K562 (cell line): ENCODE results near the gene ACP4. TPM values are rescaled to one million over a fixed set of nuclear protein-coding genes. Genes with fewer than 3 reads are reported as not detected.

Source experiments
- ARNT ChIP-seq, 2 experiments: fragments of 450-650 bp; IDR thresholded peaks; 2 replicates each; pipeline ENCODE4 v1.6.1; 2016; ENCODE audit warnings: mild to moderate bottlenecking in 1 of 2
- ASH1L ChIP-seq: fragments of 450-650 bp; IDR thresholded peaks from 2 replicates; pipeline ENCODE4 v1.6.1; 2018; ENCODE audit warnings: borderline replicate concordance, mild to moderate bottlenecking, low read depth; ENCODE audit not compliant: partially characterized antibody
- CBFA2T2 ChIP-seq: fragments of 450-650 bp; conservative IDR thresholded peaks from 2 replicates; pipeline ENCODE4 v1.6.1; 2017; ENCODE audit warnings: mild to moderate bottlenecking
- CBX3 ChIP-seq, 2 experiments: IDR thresholded peaks; 1 replicate in 1 of 2; 2 replicates in 1 of 2; pipeline ENCODE4 v1.6.1; 2012; ENCODE audit warnings: inconsistent platforms in 2 of 2, low read length in 2 of 2, borderline replicate concordance in 1 of 2, control low read depth in 1 of 2
- CEBPG ChIP-seq, 3 experiments: fragments of 200-800 bp in 1 of 3; sonication (Bioruptor generic) in 1 of 3; sonication (generic) in 1 of 3; formaldehyde crosslinking in 1 of 3; IDR thresholded peaks in 2 of 3; conservative IDR thresholded peaks in 1 of 3; 2 replicates each; pipeline versions ENCODE4 v1.6.1 to v1.8.0; 2016 to 2022; ENCODE audit warnings: missing compliant biosample characterization in 2 of 3, missing genetic modification characterization in 2 of 3, mild to moderate bottlenecking in 1 of 3, missing genetic modification reagents in 1 of 3
- CHD2 ChIP-seq: IDR thresholded peaks from 2 replicates; pipeline ENCODE4 v1.6.1; 2011; ENCODE audit warnings: low read depth, low read length
- CSDE1 ChIP-seq, 2 experiments: fragments of 450-650 bp; IDR thresholded peaks; 2 replicates each; pipeline ENCODE4 v1.6.1; 2016; ENCODE audit warnings: mild to moderate bottlenecking in 1 of 2
- HCFC1 ChIP-seq: IDR thresholded peaks from 2 replicates; pipeline ENCODE4 v1.6.1; 2012; ENCODE audit warnings: low read depth, low read length, improper control_type of control experiment
- NEUROD1 ChIP-seq: fragments of 150-350 bp; IDR thresholded peaks from 2 replicates; pipeline ENCODE4 v1.6.1; 2014; ENCODE audit warnings: borderline replicate concordance, low read length, low read depth; ENCODE audit not compliant: partially characterized antibody
- PHF21A ChIP-seq: fragments of 450-650 bp; IDR thresholded peaks from 2 replicates; pipeline ENCODE4 v1.6.1; 2017; ENCODE audit warnings: low read depth, borderline replicate concordance
- POLR2G ChIP-seq: fragments of 200-400 bp; formaldehyde crosslinking; IDR thresholded peaks from 2 replicates; pipeline ENCODE4 v1.6.1; 2017; ENCODE audit warnings: low read depth, mild to moderate bottlenecking, antibody characterized with exemption, low read length, moderate library complexity
- RBBP5 ChIP-seq: fragments of 200-600 bp; sonication (generic); IDR thresholded peaks from 2 replicates; pipeline ENCODE4 v1.6.1; 2012; ENCODE audit warnings: borderline replicate concordance, mild to moderate bottlenecking, low read length, control low read depth, inconsistent platforms; ENCODE audit not compliant: insufficient read depth, poor library complexity, severe bottlenecking
- RBFOX2 ChIP-seq: fragments of 200-400 bp; formaldehyde crosslinking; IDR thresholded peaks from 2 replicates; pipeline ENCODE4 v1.6.1; 2017; ENCODE audit warnings: low read depth, mild to moderate bottlenecking, low read length, moderate library complexity
- TCF7 ChIP-seq: sonication (generic); IDR thresholded peaks from 2 replicates; pipeline ENCODE4 v1.6.1; 2016; ENCODE audit warnings: antibody characterized with exemption, borderline replicate concordance
- ZBTB17 ChIP-seq: fragments of 450-650 bp; formaldehyde crosslinking; IDR thresholded peaks from 2 replicates; pipeline ENCODE4 v1.4.0; 2020; ENCODE audit warnings: mild to moderate bottlenecking
- ZFX ChIP-seq: sonication (generic); formaldehyde crosslinking; IDR thresholded peaks from 2 replicates; pipeline ENCODE4 v1.8.0; 2022; ENCODE audit warnings: mild to moderate bottlenecking, missing genetic modification reagents, moderate library complexity
- ZNF239 ChIP-seq: fragments of 250-450 bp; sonication (Bioruptor Pico); IDR thresholded peaks from 2 replicates; pipeline ENCODE4 v1.4.0; 2020; ENCODE audit warnings: mild to moderate bottlenecking
- ZNF431 ChIP-seq: sonication (generic); formaldehyde crosslinking; IDR thresholded peaks from 2 replicates; pipeline ENCODE4 v1.8.0; 2022; ENCODE audit warnings: mild to moderate bottlenecking, missing genetic modification reagents
- polyA plus RNA-seq, 8 experiments: library from polyadenylated mRNA; depleted of rRNA in 4 of 8; stranded (reverse) in 5 of 8; unstranded in 3 of 8; fragments of >200 nt; fragmentation: Nextera tagmentation in 2 of 8; fragmentation: Illumina TruSeq in 1 of 8; extraction: Ambion mirVana in 2 of 8; extraction: Trizol in 1 of 8; gene quantifications; 2 replicates each; pipeline versions ENCODE4 v1.2.1 to v1.2.3, GENCODE V29; 2011 to 2014; ENCODE audit warnings: inconsistent platforms in 1 of 8, missing spikeins in 1 of 8
- total RNA-seq, 7 experiments: library from RNA; depleted of rRNA in 6 of 7; stranded (reverse); fragments of >200 nt in 6 of 7; fragmentation: Illumina TruSeq in 2 of 7; extraction: Trizol in 2 of 7; gene quantifications; 2 replicates each; pipeline versions ENCODE4 v1.2.1 to v1.2.3, GENCODE V29; 2011 to 2021; ENCODE audit warnings: low replicate concordance in 1 of 7
- TF ChIP-seq, protein P1 (sequence below): fragments of 250-450 bp; sonication (Bioruptor Pico); IDR thresholded peaks from 2 replicates; pipeline ENCODE4 v1.4.0; 2020
- TF ChIP-seq, protein P2 (sequence below): sonication (generic); formaldehyde crosslinking; IDR thresholded peaks from 2 replicates; pipeline ENCODE4 v1.8.0; 2022; ENCODE audit warnings: mild to moderate bottlenecking, missing genetic modification reagents
- TF ChIP-seq, protein P3 (sequence below), 2 experiments: fragments of 450-650 bp; IDR thresholded peaks; 2 replicates each; pipeline ENCODE4 v1.6.1; 2016

ACP4 gene
- total and polyA plus RNA-seq, 9 of the 15 experiments (the other 6 are each of a cell fraction or from before 2014, with no cell fraction given), result not detected

DNA sequence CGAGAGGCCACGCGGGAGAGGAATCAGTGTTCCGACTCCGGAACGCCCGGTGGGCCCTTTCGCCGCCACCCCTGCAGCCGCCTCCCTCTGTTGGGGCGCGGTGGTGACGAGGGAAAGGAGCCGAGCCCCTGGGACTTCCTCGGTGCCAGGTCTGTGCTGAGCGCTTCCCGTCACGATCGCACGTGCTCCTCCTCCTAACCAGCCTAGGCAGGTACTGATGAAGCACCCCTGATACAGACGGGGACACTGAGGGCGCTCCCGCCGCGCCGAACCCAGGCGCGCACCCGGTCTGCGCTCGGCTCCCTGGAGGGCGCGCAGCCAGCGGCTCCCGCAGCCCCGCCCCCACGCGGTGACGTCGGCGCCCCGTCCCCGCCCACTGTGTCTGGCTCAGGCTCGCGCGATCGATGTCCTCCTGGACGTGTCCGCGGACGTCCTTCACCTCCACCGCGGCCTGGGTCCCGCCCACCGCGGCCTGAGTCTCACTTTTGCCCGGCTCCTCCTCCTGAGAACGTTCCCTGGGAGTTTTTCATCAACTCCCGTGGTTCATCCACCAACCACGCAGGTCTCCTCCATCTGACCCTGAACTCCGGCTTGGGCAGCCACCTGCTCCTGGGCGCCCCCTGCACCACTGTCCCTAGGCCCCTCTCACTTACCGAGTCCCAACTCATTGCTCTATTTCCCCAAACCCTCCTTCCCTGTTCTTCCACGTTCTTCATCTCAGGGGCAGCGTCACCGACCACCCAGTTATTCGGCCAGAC, 45.7 kb downstream of the ACP4 start (continued):
- TF ChIP-seq CEBPG (CRISPR knock-in tag; IDR thresholded peaks at IDR 0.05), result no peak
- no peak for TF ChIP-seq CEBPG (tag; conservative IDR thresholded peaks at IDR 0.05 in 1 of 2, IDR thresholded peaks at IDR 0.05 in 1 of 2)
- no peak for TF ChIP-seq CBFA2T2
- peak; percentile 55 for TF ChIP-seq CHD2
- TF ChIP-seq, protein P1, sequence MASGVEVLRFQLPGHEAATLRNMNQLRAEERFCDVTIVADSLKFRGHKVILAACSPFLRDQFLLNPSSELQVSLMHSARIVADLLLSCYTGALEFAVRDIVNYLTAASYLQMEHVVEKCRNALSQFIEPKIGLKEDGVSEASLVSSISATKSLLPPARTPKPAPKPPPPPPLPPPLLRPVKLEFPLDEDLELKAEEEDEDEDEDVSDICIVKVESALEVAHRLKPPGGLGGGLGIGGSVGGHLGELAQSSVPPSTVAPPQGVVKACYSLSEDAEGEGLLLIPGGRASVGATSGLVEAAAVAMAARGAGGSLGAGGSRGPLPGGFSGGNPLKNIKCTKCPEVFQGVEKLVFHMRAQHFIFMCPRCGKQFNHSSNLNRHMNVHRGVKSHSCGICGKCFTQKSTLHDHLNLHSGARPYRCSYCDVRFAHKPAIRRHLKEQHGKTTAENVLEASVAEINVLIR (CRISPR knock-in tag), result peak; percentile 72
- TF ChIP-seq RBFOX2, result peak; percentile 81
- TF ChIP-seq, protein P2, sequence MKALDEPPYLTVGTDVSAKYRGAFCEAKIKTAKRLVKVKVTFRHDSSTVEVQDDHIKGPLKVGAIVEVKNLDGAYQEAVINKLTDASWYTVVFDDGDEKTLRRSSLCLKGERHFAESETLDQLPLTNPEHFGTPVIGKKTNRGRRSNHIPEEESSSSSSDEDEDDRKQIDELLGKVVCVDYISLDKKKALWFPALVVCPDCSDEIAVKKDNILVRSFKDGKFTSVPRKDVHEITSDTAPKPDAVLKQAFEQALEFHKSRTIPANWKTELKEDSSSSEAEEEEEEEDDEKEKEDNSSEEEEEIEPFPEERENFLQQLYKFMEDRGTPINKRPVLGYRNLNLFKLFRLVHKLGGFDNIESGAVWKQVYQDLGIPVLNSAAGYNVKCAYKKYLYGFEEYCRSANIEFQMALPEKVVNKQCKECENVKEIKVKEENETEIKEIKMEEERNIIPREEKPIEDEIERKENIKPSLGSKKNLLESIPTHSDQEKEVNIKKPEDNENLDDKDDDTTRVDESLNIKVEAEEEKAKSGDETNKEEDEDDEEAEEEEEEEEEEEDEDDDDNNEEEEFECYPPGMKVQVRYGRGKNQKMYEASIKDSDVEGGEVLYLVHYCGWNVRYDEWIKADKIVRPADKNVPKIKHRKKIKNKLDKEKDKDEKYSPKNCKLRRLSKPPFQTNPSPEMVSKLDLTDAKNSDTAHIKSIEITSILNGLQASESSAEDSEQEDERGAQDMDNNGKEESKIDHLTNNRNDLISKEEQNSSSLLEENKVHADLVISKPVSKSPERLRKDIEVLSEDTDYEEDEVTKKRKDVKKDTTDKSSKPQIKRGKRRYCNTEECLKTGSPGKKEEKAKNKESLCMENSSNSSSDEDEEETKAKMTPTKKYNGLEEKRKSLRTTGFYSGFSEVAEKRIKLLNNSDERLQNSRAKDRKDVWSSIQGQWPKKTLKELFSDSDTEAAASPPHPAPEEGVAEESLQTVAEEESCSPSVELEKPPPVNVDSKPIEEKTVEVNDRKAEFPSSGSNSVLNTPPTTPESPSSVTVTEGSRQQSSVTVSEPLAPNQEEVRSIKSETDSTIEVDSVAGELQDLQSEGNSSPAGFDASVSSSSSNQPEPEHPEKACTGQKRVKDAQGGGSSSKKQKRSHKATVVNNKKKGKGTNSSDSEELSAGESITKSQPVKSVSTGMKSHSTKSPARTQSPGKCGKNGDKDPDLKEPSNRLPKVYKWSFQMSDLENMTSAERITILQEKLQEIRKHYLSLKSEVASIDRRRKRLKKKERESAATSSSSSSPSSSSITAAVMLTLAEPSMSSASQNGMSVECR, result peak; percentile 18; the same call in 1 of the 2 replicates
- no peak for TF ChIP-seq NEUROD1
- peak; percentile 91 for TF ChIP-seq POLR2G
- no peak for TF ChIP-seq ARNT (IDR thresholded peaks at IDR 0.05)
- no peak for TF ChIP-seq ZNF431 (CRISPR knock-in tag)
- TF ChIP-seq CBX3 (IDR thresholded peaks at IDR 0.05; ENCODE audit: borderline replicate concordance in 1 of 2, low read length in 2 of 2), result no peak
- TF ChIP-seq PHF21A, result 0 out of 2 replicates have a peak, but pooled peaks have one; percentile 44
- TF ChIP-seq RBBP5, result no peak
- TF ChIP-seq, protein P3, sequence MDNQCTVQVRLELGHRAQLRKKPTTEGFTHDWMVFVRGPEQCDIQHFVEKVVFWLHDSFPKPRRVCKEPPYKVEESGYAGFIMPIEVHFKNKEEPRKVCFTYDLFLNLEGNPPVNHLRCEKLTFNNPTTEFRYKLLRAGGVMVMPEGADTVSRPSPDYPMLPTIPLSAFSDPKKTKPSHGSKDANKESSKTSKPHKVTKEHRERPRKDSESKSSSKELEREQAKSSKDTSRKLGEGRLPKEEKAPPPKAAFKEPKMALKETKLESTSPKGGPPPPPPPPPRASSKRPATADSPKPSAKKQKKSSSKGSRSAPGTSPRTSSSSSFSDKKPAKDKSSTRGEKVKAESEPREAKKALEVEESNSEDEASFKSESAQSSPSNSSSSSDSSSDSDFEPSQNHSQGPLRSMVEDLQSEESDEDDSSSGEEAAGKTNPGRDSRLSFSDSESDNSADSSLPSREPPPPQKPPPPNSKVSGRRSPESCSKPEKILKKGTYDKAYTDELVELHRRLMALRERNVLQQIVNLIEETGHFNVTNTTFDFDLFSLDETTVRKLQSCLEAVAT (IDR thresholded peaks at IDR 0.05), result no peak
- no peak for TF ChIP-seq ZNF239 (CRISPR knock-in tag)
- peak; percentile 86 for TF ChIP-seq ZFX (CRISPR knock-in tag)
- no peak for TF ChIP-seq TCF7
- peak; percentile 79; the same call in 1 of the 2 replicates for TF ChIP-seq ZBTB17 (CRISPR knock-in tag)
- TF ChIP-seq HCFC1, result no peak
- no peak for TF ChIP-seq ASH1L
- no peak for TF ChIP-seq CSDE1 (IDR thresholded peaks at IDR 0.05)
